Measurements from ENCODE around the gene ADAT3.

Gene ADAT3

GRCh38 chr19:1917926-1918325, 12.7 kb downstream of the ADAT3 start:
- FAIRE-seq, result no peak

GRCh38 chr19:1918975-1919374, 13.8 kb downstream of the ADAT3 start:
- FAIRE-seq, result no peak

GRCh38 chr19:1920644-1921043, 15.4 kb downstream of the ADAT3 start:
- no peak for FAIRE-seq

GRCh38 chr19:1921326-1921725, 16.1 kb downstream of the ADAT3 start:
- FAIRE-seq, result no peak

GRCh38 chr19:1921825-1922224, 16.6 kb downstream of the ADAT3 start:
- no peak for FAIRE-seq

- no peak for FAIRE-seq
Measured at GRCh38 chr19:1922803-1923202, 17.6 kb downstream of the ADAT3 start.

- no peak for FAIRE-seq
Measured at GRCh38 chr19:1923319-1923718, 18.1 kb downstream of the ADAT3 start.

GRCh38 chr19:1924320-1924961, 19.2 kb downstream of the ADAT3 start:
- no peak for FAIRE-seq

GRCh38 chr19:1925544-1925943, 20.3 kb downstream of the ADAT3 start:
- FAIRE-seq, result no peak

GRCh38 chr19:1929021-1929742, 24.0 kb downstream of the ADAT3 start:
- FAIRE-seq, result no peak

GRCh38 chr19:1931445-1931844, 26.2 kb downstream of the ADAT3 start:
- no peak for FAIRE-seq

- FAIRE-seq, result no peak
Measured at GRCh38 chr19:1932395-1932794, 27.2 kb downstream of the ADAT3 start.

GRCh38 chr19:1933244-1933643, 28.0 kb downstream of the ADAT3 start:
- no peak for FAIRE-seq

GRCh38 chr19:1933942-1934341, 28.7 kb downstream of the ADAT3 start:
- FAIRE-seq, result no peak

GRCh38 chr19:1935484-1936208, 30.4 kb downstream of the ADAT3 start:
- FAIRE-seq, result no peak

GRCh38 chr19:1936430-1936829, 31.2 kb downstream of the ADAT3 start:
- no peak for FAIRE-seq

GRCh38 chr19:1936916-1937610, 31.9 kb downstream of the ADAT3 start:
- FAIRE-seq, result no peak

GRCh38 chr19:1938071-1938470, 32.9 kb downstream of the ADAT3 start:
- no peak for FAIRE-seq

- no peak for FAIRE-seq
Measured at GRCh38 chr19:1941146-1942077, 36.2 kb downstream of the ADAT3 start, which contains the start of gene CSNK1G2. Gene CSNK1G2, plus strand, starts transcription at chr19:1941172. Its CDS starts 28,601 bp downstream, at chr19:1969773.

GRCh38 chr19:1942078-1942933, 37.1 kb downstream of the ADAT3 start:
- no peak for FAIRE-seq

GRCh38 chr19:1942934-1943555, 37.8 kb downstream of the ADAT3 start:
- FAIRE-seq, result no peak
